HepG2 (cell line): ENCODE measurements around the gene CX3CR1. TPM values are rescaled to one million over a fixed set of nuclear protein-coding genes. Genes with fewer than 3 reads are reported as not detected.

Source experiments
- ATAC-seq: fragments of 200-7000 bp; cut with Tn5 transposase; 3 replicates; pipeline ENCODE4 v1.9.1; 2020; ENCODE audit warnings: mild to moderate bottlenecking, moderate library complexity
- BruUV-seq: library from RNA; stranded (reverse); fragments of 400-500 nt; replicated peaks from 2 replicates; lab custom pipeline; 2021; lab: Mats Ljungman, UMichigan
- CTCF ChIA-PET: fragments of 300-600 bp; formaldehyde crosslinking; extraction: SDS; loops from one replicate; lab custom pipeline; 2021; ENCODE audit warnings: low total read pairs, inconsistent platforms, low intra/inter-chr PET ratio; lab: Yijun Ruan, JAX
- POLR2A ChIA-PET: fragments of 350-600 bp; sonication (Branson Sonifier 250); formaldehyde crosslinking; loops from one replicate; lab custom pipeline; 2020; ENCODE audit warnings: antibody characterized with exemption, inconsistent platforms; lab: Yijun Ruan, JAX
- DNase-seq: peaks from one replicate; pipeline ENCODE4 v3.0.0-alpha.2; 2015; ENCODE audit warnings: low spot score
- FAIRE-seq: peaks from 3 replicates; lab custom pipeline; 2011; peaks lifted over from hg19 to GRCh38; lab: Jason Lieb, UNC
- H2AFZ ChIP-seq: one replicate; pipeline ENCODE4 v1.6.1; 2011; ENCODE audit warnings: low read length, inconsistent platforms
- H3K27ac ChIP-seq: fragments of 300-600 bp; 3 replicates; pipeline ENCODE4 v1.8.0; 2011; ENCODE audit warnings: mixed run types, mild to moderate bottlenecking, mixed read lengths, low read length, inconsistent platforms; ENCODE audit not compliant: insufficient read depth; ENCODE audit errors: extremely low read length
- H3K27me3 ChIP-seq, 2 experiments: fragments of 200-600 bp in 1 of 2; 2 replicates in 1 of 2; 3 replicates in 1 of 2; pipeline versions ENCODE4 v1.6.0 to v1.8.0; 2011; ENCODE audit warnings: low read length in 2 of 2, mild to moderate bottlenecking in 2 of 2, moderate library complexity in 2 of 2, inconsistent platforms in 1 of 2; ENCODE audit not compliant: insufficient read depth in 2 of 2, control insufficient read depth in 1 of 2
- H3K36me3 ChIP-seq, 2 experiments: fragments of 200-600 bp in 1 of 2; replicated peaks in 1 of 2; 2 replicates in 1 of 2; 3 replicates in 1 of 2; pipeline versions ENCODE4 v1.5.1 to v1.8.0; 2011; ENCODE audit warnings: low read length in 2 of 2, inconsistent platforms in 1 of 2; ENCODE audit not compliant: insufficient read depth in 2 of 2, control insufficient read depth in 1 of 2
- H3K4me1 ChIP-seq: 2 replicates; pipeline ENCODE4 v1.5.1; 2012; ENCODE audit warnings: low read length, inconsistent platforms; ENCODE audit not compliant: insufficient read depth
- H3K4me2 ChIP-seq: 2 replicates; pipeline ENCODE4 v1.6.0; 2011; ENCODE audit warnings: low read depth, low read length, inconsistent platforms
- H3K4me3 ChIP-seq, 3 experiments: fragments of 200-600 bp in 1 of 3; sonication (generic), shearing (Covaris generic) in 1 of 3; replicated peaks in 1 of 3; 2 replicates each; pipeline ENCODE4 v1.5.1; 2011 to 2016; ENCODE audit warnings: low read length in 3 of 3, inconsistent platforms in 2 of 3, low read depth in 2 of 3, mild to moderate bottlenecking in 2 of 3, control low read depth in 1 of 3, mixed read lengths in 1 of 3; ENCODE audit not compliant: insufficient read depth in 1 of 3
- H3K79me2 ChIP-seq: one replicate; pipeline ENCODE4 v1.6.1; 2011; ENCODE audit warnings: low read length, inconsistent platforms; ENCODE audit not compliant: insufficient read depth
- H3K9ac ChIP-seq: 2 replicates; pipeline ENCODE4 v1.6.0; 2011; ENCODE audit warnings: mild to moderate bottlenecking, low read depth, low read length, inconsistent platforms; ENCODE audit not compliant: insufficient read depth
- H3K9me3 ChIP-seq: 2 replicates; pipeline ENCODE4 v1.5.1; 2012; ENCODE audit warnings: mild to moderate bottlenecking, low read length
- H4K20me1 ChIP-seq: 2 replicates; pipeline ENCODE4 v1.6.0; 2011; ENCODE audit warnings: inconsistent platforms, mild to moderate bottlenecking, low read length, moderate library complexity; ENCODE audit not compliant: insufficient read depth
- CERS6 ChIP-seq: sonication (generic); formaldehyde crosslinking; IDR thresholded peaks from 2 replicates; pipeline ENCODE4 v1.5.0; 2020; ENCODE audit warnings: missing genetic modification reagents
- FOXA1 ChIP-seq, 2 experiments: fragments of 450-650 bp in 1 of 2; sonication (generic) in 1 of 2; formaldehyde crosslinking in 1 of 2; IDR thresholded peaks; 2 replicates each; pipeline versions ENCODE4 v1.4.0 to v1.6.1; 2016 to 2020; ENCODE audit warnings: missing genetic modification reagents in 1 of 2
- FOXO1 ChIP-seq: sonication (generic); formaldehyde crosslinking; IDR thresholded peaks from 2 replicates; pipeline ENCODE4 v1.4.0; 2020; ENCODE audit warnings: missing genetic modification reagents
- GPN1 ChIP-seq: sonication (generic); formaldehyde crosslinking; IDR thresholded peaks from 2 replicates; pipeline ENCODE4 v1.5.1; 2020; ENCODE audit warnings: missing genetic modification reagents, borderline replicate concordance
- MBNL3 ChIP-seq: fragments of 250-450 bp; sonication (Bioruptor Pico); conservative IDR thresholded peaks from 2 replicates; pipeline ENCODE4 v1.8.0; 2022; ENCODE audit warnings: mild to moderate bottlenecking, inconsistent platforms
- PCBP2 ChIP-seq: fragments of 200-400 bp; formaldehyde crosslinking; optimal IDR thresholded peaks from 2 replicates; pipeline ENCODE3; 2018; ENCODE audit warnings: low read length, low read depth; ENCODE audit not compliant: poor library complexity, severe bottlenecking
- REXO4 ChIP-seq: sonication (generic); formaldehyde crosslinking; IDR thresholded peaks from 2 replicates; pipeline ENCODE4 v1.8.0; 2022; ENCODE audit warnings: missing genetic modification reagents, mild to moderate bottlenecking, borderline replicate concordance
- RFXAP ChIP-seq: sonication (generic); formaldehyde crosslinking; IDR thresholded peaks from 2 replicates; pipeline ENCODE4 v1.4.0; 2020; ENCODE audit warnings: missing genetic modification reagents, borderline replicate concordance
- SALL1 ChIP-seq: sonication (generic); formaldehyde crosslinking; IDR thresholded peaks from 2 replicates; pipeline ENCODE4 v1.8.0; 2022; ENCODE audit warnings: mild to moderate bottlenecking, missing genetic modification reagents
- ZFP1 ChIP-seq: IDR thresholded peaks from 2 replicates; pipeline ENCODE4 v1.6.1; 2016
- ZNF160 ChIP-seq: sonication (generic); formaldehyde crosslinking; IDR thresholded peaks from 2 replicates; pipeline ENCODE4 v1.8.0; 2022; ENCODE audit warnings: mild to moderate bottlenecking, inconsistent platforms, missing genetic modification reagents
- ZNF605 ChIP-seq: sonication (generic); formaldehyde crosslinking; IDR thresholded peaks from 2 replicates; pipeline ENCODE4 v1.8.0; 2022; ENCODE audit warnings: mild to moderate bottlenecking, missing genetic modification reagents
- ZNF746 ChIP-seq: sonication (generic); formaldehyde crosslinking; IDR thresholded peaks from 2 replicates; pipeline ENCODE4 v1.8.0; 2022; ENCODE audit warnings: mild to moderate bottlenecking, missing genetic modification reagents
- WGBS: methylation state at CpG from one replicate; pipeline ENCODE4 v1.1.6; 2017; ENCODE audit warnings: low lambda C conversion rate; 5-methylcytosine and 5-hydroxymethylcytosine counted together
- in situ Hi-C: cut with HindIII; loops from 2 replicates; pipeline ENCODE4 v1.10.0; 2017; ENCODE audit warnings: low pct_unique_long_range_greater_than_20kb; ENCODE audit not compliant: extremely low pct_ligation_motif_present
- intact Hi-C: fragments of 100-400 bp; cut with micrococcal nuclease; formaldehyde crosslinking; loops from one replicate; pipeline ENCODE4 v1.10.0; 2022; ENCODE audit not compliant: unreplicated experiment
- polyA plus RNA-seq, 8 experiments: library from polyadenylated mRNA; depleted of rRNA in 3 of 8; stranded (reverse) in 7 of 8; unstranded in 1 of 8; fragments of >200 nt; fragmentation: Illumina TruSeq in 4 of 8; extraction: Trizol in 4 of 8; gene quantifications; 2 replicates each; pipeline versions ENCODE4 v1.2.1 to v1.2.3, GENCODE V29; 2011 to 2016; ENCODE audit warnings: low read depth in 4 of 8, missing spikeins in 1 of 8, mixed read lengths in 1 of 8; ENCODE audit not compliant: insufficient read depth in 1 of 8
- total RNA-seq, 5 experiments: library from RNA; depleted of rRNA; stranded (reverse); fragments of >200 nt; fragmentation: Illumina TruSeq; extraction: Trizol; gene quantifications; 2 replicates each; pipeline ENCODE4 v1.2.3, GENCODE V29; 2016; ENCODE audit warnings: low read depth in 1 of 5
- TF ChIP-seq, protein P1 (sequence below), 2 experiments: fragments of 450-650 bp in 1 of 2; sonication (generic) in 1 of 2; formaldehyde crosslinking; IDR thresholded peaks; 2 replicates each; pipeline versions ENCODE4 v1.5.0 to v1.8.0; 2020 to 2022; ENCODE audit warnings: mild to moderate bottlenecking in 1 of 2, missing genetic modification reagents in 1 of 2
- TF ChIP-seq, protein P2 (sequence below): sonication (generic); formaldehyde crosslinking; conservative IDR thresholded peaks from 2 replicates; pipeline ENCODE4 v1.8.1; 2023; ENCODE audit warnings: missing genetic modification reagents

CX3CR1 gene
- total and polyA plus RNA-seq, 2 of the 13 experiments (the other 11 are each of a cell fraction or from before 2014, with no cell fraction given): not detected

DNA sequence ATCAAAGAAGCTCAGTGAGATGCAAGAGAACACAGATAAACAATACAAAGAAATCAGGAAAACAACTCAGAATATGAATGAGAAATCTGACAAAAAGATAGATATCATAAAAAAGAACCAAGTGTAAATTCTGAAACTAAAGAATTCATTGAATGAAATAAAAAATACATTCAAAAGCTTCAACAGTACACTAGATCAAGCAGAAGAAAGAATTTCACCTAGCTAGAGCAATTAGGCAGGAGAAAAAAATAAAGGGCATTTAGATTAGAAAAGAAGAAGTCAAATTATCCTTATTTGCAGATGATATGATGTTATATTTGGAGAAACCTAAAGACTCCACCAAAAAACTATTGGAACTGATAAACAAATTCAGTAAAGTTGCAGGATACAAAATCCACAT, 19.4 kb upstream of the CX3CR1 start:
- no peak overlapping the region for H3K4me3 ChIP-seq
- POLR2A ChIA-PET: no interaction called here
- peaks cover 26% of the 10 kb centered on the region for H3K4me1 ChIP-seq
- in situ Hi-C loops (no loop called here), intact Hi-C loops (no loop called here)
- no peak for DNase-seq
- no peak overlapping the region for H3K9ac ChIP-seq
- H3K27ac ChIP-seq: no peak overlapping the region
- no peak for ATAC-seq
- TF ChIP-seq CERS6 (CRISPR knock-in tag): no peak
- TF ChIP-seq ZNF160: peak; percentile 97
- H3K36me3 ChIP-seq: no peaks in the 10 kb centered on the region
- peaks cover 0 to 1% of the 10 kb centered on the region in 2 experiments; a peak in 1 of 5 replicates for H3K27me3 ChIP-seq
- no peaks in the 10 kb centered on the region for H3K79me2 ChIP-seq
- peaks cover 27% of the 10 kb centered on the region for H3K9me3 ChIP-seq
- no peak overlapping the region for H3K4me2 ChIP-seq
- H4K20me1 ChIP-seq: no peaks in the 10 kb centered on the region
- BruUV-seq: no TSS peak
- no peak overlapping the region for H2AFZ ChIP-seq
- no peak for FAIRE-seq
- CTCF ChIA-PET: no interaction called here

- no TSS peak for BruUV-seq
- H3K4me2 ChIP-seq: no peak overlapping the region
- peak; percentile 70 for ATAC-seq
- 25% methylated on average over 4 of the region's 4 CpGs for WGBS
- DNase-seq: peak; percentile 32
- H3K4me1 ChIP-seq: peaks cover 48% of the 10 kb centered on the region
- no peaks in the 10 kb centered on the region for H3K79me2 ChIP-seq
- ChIA-PET POLR2A (no interaction called here), CTCF (no interaction called here)
- H2AFZ ChIP-seq: no peak overlapping the region
- H3K27ac ChIP-seq: no peak overlapping the region
- no peaks in the 10 kb centered on the region for H4K20me1 ChIP-seq
- peaks cover 19% of the 10 kb centered on the region for H3K9me3 ChIP-seq
- in situ Hi-C loops (no loop called here), intact Hi-C loops (no loop called here)
- peaks cover 0 to 1% of the 10 kb centered on the region in 2 experiments; a peak in 2 of 5 replicates for H3K27me3 ChIP-seq
- no peaks in the 10 kb centered on the region for H3K36me3 ChIP-seq
- FAIRE-seq: no peak
- no peak overlapping the region for H3K9ac ChIP-seq
- H3K4me3 ChIP-seq: no peak overlapping the region
- TF ChIP-seq ZFP1 (no peak), SALL1 (CRISPR knock-in tag) (0 out of 2 replicates have a peak, but pooled peaks have one; percentile 12), PCBP2 (no peak), REXO4 (CRISPR knock-in tag) (no peak), FOXO1 (CRISPR knock-in tag) (no peak), FOXA1 (IDR thresholded peaks at IDR 0.05) (no peak), FOXA1 (CRISPR knock-in tag; IDR thresholded peaks at IDR 0.05) (0 out of 2 replicates have a peak, but pooled peaks have one; percentile 35), MBNL3 (CRISPR knock-in tag) (no peak), ZNF605 (CRISPR knock-in tag) (no peak), GPN1 (no peak), RFXAP (no peak), ZNF746 (CRISPR knock-in tag) (no peak)
- TF ChIP-seq, protein P1, sequence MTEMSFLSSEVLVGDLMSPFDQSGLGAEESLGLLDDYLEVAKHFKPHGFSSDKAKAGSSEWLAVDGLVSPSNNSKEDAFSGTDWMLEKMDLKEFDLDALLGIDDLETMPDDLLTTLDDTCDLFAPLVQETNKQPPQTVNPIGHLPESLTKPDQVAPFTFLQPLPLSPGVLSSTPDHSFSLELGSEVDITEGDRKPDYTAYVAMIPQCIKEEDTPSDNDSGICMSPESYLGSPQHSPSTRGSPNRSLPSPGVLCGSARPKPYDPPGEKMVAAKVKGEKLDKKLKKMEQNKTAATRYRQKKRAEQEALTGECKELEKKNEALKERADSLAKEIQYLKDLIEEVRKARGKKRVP (CRISPR knock-in tag; IDR thresholded peaks at IDR 0.05): no peak
- TF ChIP-seq, protein P2, sequence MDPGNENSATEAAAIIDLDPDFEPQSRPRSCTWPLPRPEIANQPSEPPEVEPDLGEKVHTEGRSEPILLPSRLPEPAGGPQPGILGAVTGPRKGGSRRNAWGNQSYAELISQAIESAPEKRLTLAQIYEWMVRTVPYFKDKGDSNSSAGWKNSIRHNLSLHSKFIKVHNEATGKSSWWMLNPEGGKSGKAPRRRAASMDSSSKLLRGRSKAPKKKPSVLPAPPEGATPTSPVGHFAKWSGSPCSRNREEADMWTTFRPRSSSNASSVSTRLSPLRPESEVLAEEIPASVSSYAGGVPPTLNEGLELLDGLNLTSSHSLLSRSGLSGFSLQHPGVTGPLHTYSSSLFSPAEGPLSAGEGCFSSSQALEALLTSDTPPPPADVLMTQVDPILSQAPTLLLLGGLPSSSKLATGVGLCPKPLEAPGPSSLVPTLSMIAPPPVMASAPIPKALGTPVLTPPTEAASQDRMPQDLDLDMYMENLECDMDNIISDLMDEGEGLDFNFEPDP: no peak
These were observed 16.6 kb upstream of the CX3CR1 start for GRCh38 chr3:39296197-39297077.
